Endothelial cell of umbilical vein (primary cell): ENCODE results near the gene TPST1. TPM values are rescaled to one million over a fixed set of nuclear protein-coding genes. Genes with fewer than 3 reads are reported as not detected.

Experiments
- BruUV-seq: library from RNA; stranded (reverse); fragments of 400-500 nt; replicated peaks from 2 replicates; lab custom pipeline; 2021; lab: Mats Ljungman, UMichigan
- CTCF ChIA-PET: fragments of 300-600, 350-600 bp; sonication (Branson Sonifier 250); formaldehyde crosslinking; loops from one replicate; lab custom pipeline; 2021; ENCODE audit warnings: antibody characterized with exemption, inconsistent platforms; lab: Charles Lee
- POLR2A ChIA-PET: fragments of 300-600, 350-600 bp; sonication (Branson Sonifier 250); formaldehyde crosslinking; loops from one replicate; lab custom pipeline; 2021; ENCODE audit warnings: antibody characterized with exemption, inconsistent platforms; lab: Charles Lee
- DNase-seq: peaks from one replicate; pipeline ENCODE4 v3.0.0-alpha.2; 2011; ENCODE audit warnings: low read depth, low spot score
- FAIRE-seq: peaks from 2 replicates; lab custom pipeline; 2011; peaks lifted over from hg19 to GRCh38; lab: Jason Lieb, UNC
- H2AFZ ChIP-seq: 2 replicates; pipeline ENCODE4 v1.6.0; 2012; ENCODE audit warnings: low read depth, low read length, control low read depth, inconsistent platforms
- H3K27ac ChIP-seq: 2 replicates; pipeline ENCODE4 v1.5.1; 2011; ENCODE audit warnings: low read depth, mild to moderate bottlenecking, control low read depth, low read length, moderate library complexity; ENCODE audit not compliant: insufficient read depth
- H3K27me3 ChIP-seq, 2 experiments: 2 replicates each; pipeline versions ENCODE4 v1.6.0 to v1.6.1; 2011; ENCODE audit warnings: low read length in 2 of 2, mixed read lengths in 1 of 2; ENCODE audit not compliant: control insufficient read depth in 2 of 2, insufficient read depth in 2 of 2
- H3K36me3 ChIP-seq, 2 experiments: 2 replicates in 1 of 2; 3 replicates in 1 of 2; pipeline ENCODE4 v1.5.1; 2011; ENCODE audit warnings: low read length in 2 of 2, mild to moderate bottlenecking in 1 of 2, moderate library complexity in 1 of 2; ENCODE audit not compliant: control insufficient read depth in 2 of 2, insufficient read depth in 2 of 2; ENCODE audit errors: extremely low read depth in 1 of 2
- H3K4me1 ChIP-seq: 3 replicates; pipeline ENCODE4 v1.5.1; 2011; ENCODE audit warnings: mild to moderate bottlenecking, low read length; ENCODE audit not compliant: control insufficient read depth, insufficient read depth; ENCODE audit errors: extremely low read depth
- H3K4me2 ChIP-seq: 2 replicates; pipeline ENCODE4 v1.6.1; 2011; ENCODE audit warnings: low read length, control low read depth, mixed read lengths; ENCODE audit not compliant: insufficient read depth
- H3K4me3 ChIP-seq, 3 experiments: fragments of 200-600 bp in 1 of 3; sonication (generic), shearing (Covaris generic) in 1 of 3; replicated peaks in 1 of 3; 2 replicates each; pipeline ENCODE4 v1.5.1; 2011 to 2016; ENCODE audit warnings: control low read depth in 3 of 3, low read length in 3 of 3, mild to moderate bottlenecking in 2 of 3, inconsistent platforms in 1 of 3, low read depth in 1 of 3, moderate library complexity in 1 of 3; ENCODE audit not compliant: insufficient read depth in 1 of 3
- H3K79me2 ChIP-seq: 2 replicates; pipeline ENCODE4 v1.6.0; 2012; ENCODE audit warnings: low read length, inconsistent platforms; ENCODE audit not compliant: control insufficient read depth, insufficient read depth
- H3K9ac ChIP-seq: replicated peaks from 2 replicates; pipeline ENCODE3; 2011; ENCODE audit warnings: low read length, control low read depth; ENCODE audit not compliant: insufficient read depth; ENCODE audit errors: extremely low read depth
- H3K9me1 ChIP-seq: replicated peaks from 3 replicates; pipeline ENCODE4 v1.6.0; 2011; ENCODE audit warnings: mild to moderate bottlenecking, low read length; ENCODE audit not compliant: control insufficient read depth, insufficient read depth; ENCODE audit errors: extremely low read depth
- H3K9me3 ChIP-seq: replicated peaks from 2 replicates; pipeline ENCODE4 v1.5.1; 2012; ENCODE audit warnings: low read length, inconsistent platforms; ENCODE audit not compliant: control insufficient read depth, insufficient read depth
- H4K20me1 ChIP-seq: replicated peaks from 2 replicates; pipeline ENCODE3; 2011; ENCODE audit warnings: mild to moderate bottlenecking, low read length; ENCODE audit not compliant: control insufficient read depth, insufficient read depth; ENCODE audit errors: extremely low read depth
- EZH2 ChIP-seq: IDR thresholded peaks from 2 replicates; pipeline ENCODE4 v1.6.1; 2012; ENCODE audit warnings: borderline replicate concordance, low read depth, mild to moderate bottlenecking, moderate library complexity, low read length, inconsistent platforms; ENCODE audit not compliant: severe bottlenecking
- FOS ChIP-seq: IDR thresholded peaks from 2 replicates; pipeline ENCODE4 v1.6.1; 2011; ENCODE audit warnings: mild to moderate bottlenecking, low read length, moderate library complexity, borderline replicate concordance; ENCODE audit not compliant: insufficient read depth
- GATA2 ChIP-seq: IDR thresholded peaks from 2 replicates; pipeline ENCODE4 v1.7.0; 2011; ENCODE audit warnings: low read depth, mild to moderate bottlenecking, moderate library complexity, mixed read lengths, low read length; ENCODE audit not compliant: insufficient read length, insufficient read depth
- JUN ChIP-seq: IDR thresholded peaks from 2 replicates; pipeline ENCODE4 v1.6.1; 2011; ENCODE audit warnings: borderline replicate concordance, low read depth; ENCODE audit not compliant: insufficient read length, insufficient read depth
- MYC ChIP-seq: IDR thresholded peaks from one replicate; pipeline ENCODE4 v1.6.1; 2011; ENCODE audit warnings: mild to moderate bottlenecking, low read depth, low read length
- POLR2A ChIP-seq: IDR thresholded peaks from 2 replicates; pipeline ENCODE4 v1.6.1; 2012; ENCODE audit warnings: low read depth, mild to moderate bottlenecking, control low read depth, low read length
- POLR2AphosphoS5 ChIP-seq: IDR thresholded peaks from 2 replicates; pipeline ENCODE4 v1.6.1; 2012; ENCODE audit warnings: low read depth, mild to moderate bottlenecking, control low read depth, low read length, moderate library complexity; ENCODE audit not compliant: insufficient read depth
- dilution Hi-C: fragments of 300-500 bp; cut with MboI; formaldehyde crosslinking; loops from one replicate; pipeline ENCODE4 v1.15.0; 2019; ENCODE audit warnings: low sequenced_read_pairs; ENCODE audit not compliant: extremely low pct_ligation_motif_present
- intact Hi-C: fragments of 100-400 bp; cut with micrococcal nuclease; formaldehyde crosslinking; loops from one replicate; pipeline ENCODE4 v1.10.0; 2022
- polyA plus RNA-seq, 4 experiments: library from polyadenylated mRNA; depleted of rRNA in 3 of 4; stranded (reverse) in 3 of 4; unstranded in 1 of 4; fragments of >200 nt; gene quantifications; 2 replicates each; pipeline versions ENCODE4 v1.2.1 to v1.2.3, GENCODE V29; 2011 to 2012; ENCODE audit warnings: missing spikeins in 1 of 4
- total RNA-seq: library from RNA; stranded (reverse); gene quantifications from 2 replicates; pipeline ENCODE4 v1.2.3, GENCODE V29; 2021
- TF ChIP-seq, protein P1 (sequence below): IDR thresholded peaks from 2 replicates; pipeline ENCODE4 v1.6.1; 2011; ENCODE audit not compliant: insufficient read depth, insufficient read length
- TF ChIP-seq, protein P2 (sequence below), 2 donors: IDR thresholded peaks; 1 replicate in 1 of 2; 2 replicates in 1 of 2; pipeline ENCODE4 v1.5.1; 2011; ENCODE audit warnings: low read length in 2 of 2, mild to moderate bottlenecking in 2 of 2, moderate library complexity in 2 of 2, control low read depth in 1 of 2, inconsistent platforms in 1 of 2, low read depth in 1 of 2; ENCODE audit not compliant: insufficient read depth in 1 of 2; ENCODE audit errors: extremely low read depth in 1 of 2

TPST1 gene
- total and polyA plus RNA-seq, 2 donors (not counting 3 experiments of a cell fraction or from before 2014, with no cell fraction given) = 18.7 to 21.0 TPM

GRCh38 chr7:66348531-66348930 is 143.4 kb downstream of the TPST1 start:
- Histone ChIP-seq H2AFZ (no peak overlapping the region), H3K79me2 (no peaks in the 10 kb centered on the region), H3K9me1 (no peaks in the 10 kb centered on the region), H3K9me3 (no peaks in the 10 kb centered on the region), H3K27me3 (no peaks in the 10 kb centered on the region), H3K4me2 (no peak overlapping the region), H3K4me3 (no peak overlapping the region), H4K20me1 (no peaks in the 10 kb centered on the region), H3K27ac (no peak overlapping the region), H3K4me1 (no peaks in the 10 kb centered on the region), H3K36me3 (no peaks in the 10 kb centered on the region), H3K9ac (no peak overlapping the region)
- DNase-seq = peak; percentile 22
- FAIRE-seq = peak; percentile 24
- intact Hi-C loops = no loop called here
- dilution Hi-C loops = no loop called here
- CTCF ChIA-PET = interaction anchor here (0.6 to 1.2 kb wide), 3 partner anchors 16 to 195 kb away, joined by 3 read pairs; no protein-coding TSS in a partner anchor
- no TSS peak for BruUV-seq
- POLR2A ChIA-PET = no interaction called here
- TF ChIP-seq, protein P1, sequence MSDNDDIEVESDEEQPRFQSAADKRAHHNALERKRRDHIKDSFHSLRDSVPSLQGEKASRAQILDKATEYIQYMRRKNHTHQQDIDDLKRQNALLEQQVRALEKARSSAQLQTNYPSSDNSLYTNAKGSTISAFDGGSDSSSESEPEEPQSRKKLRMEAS = no peak
- TF ChIP-seq GATA2 = no peak
- TF ChIP-seq POLR2AphosphoS5 = no peak
- TF ChIP-seq JUN = no peak
- no peak for TF ChIP-seq POLR2A
- TF ChIP-seq, protein P2, sequence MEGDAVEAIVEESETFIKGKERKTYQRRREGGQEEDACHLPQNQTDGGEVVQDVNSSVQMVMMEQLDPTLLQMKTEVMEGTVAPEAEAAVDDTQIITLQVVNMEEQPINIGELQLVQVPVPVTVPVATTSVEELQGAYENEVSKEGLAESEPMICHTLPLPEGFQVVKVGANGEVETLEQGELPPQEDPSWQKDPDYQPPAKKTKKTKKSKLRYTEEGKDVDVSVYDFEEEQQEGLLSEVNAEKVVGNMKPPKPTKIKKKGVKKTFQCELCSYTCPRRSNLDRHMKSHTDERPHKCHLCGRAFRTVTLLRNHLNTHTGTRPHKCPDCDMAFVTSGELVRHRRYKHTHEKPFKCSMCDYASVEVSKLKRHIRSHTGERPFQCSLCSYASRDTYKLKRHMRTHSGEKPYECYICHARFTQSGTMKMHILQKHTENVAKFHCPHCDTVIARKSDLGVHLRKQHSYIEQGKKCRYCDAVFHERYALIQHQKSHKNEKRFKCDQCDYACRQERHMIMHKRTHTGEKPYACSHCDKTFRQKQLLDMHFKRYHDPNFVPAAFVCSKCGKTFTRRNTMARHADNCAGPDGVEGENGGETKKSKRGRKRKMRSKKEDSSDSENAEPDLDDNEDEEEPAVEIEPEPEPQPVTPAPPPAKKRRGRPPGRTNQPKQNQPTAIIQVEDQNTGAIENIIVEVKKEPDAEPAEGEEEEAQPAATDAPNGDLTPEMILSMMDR (IDR thresholded peaks at IDR 0.05; ENCODE audit: extremely low read depth in 1 of 2, insufficient read depth in 1 of 2, low read depth in 1 of 2, low read length in 2 of 2) = no peak
- TF ChIP-seq EZH2 = no peak
- TF ChIP-seq MYC = no peak
- no peak for TF ChIP-seq FOS
